H9 (cell line): ENCODE measurements around the gene TBCB. TPM values are rescaled to one million over a fixed set of nuclear protein-coding genes. Genes with fewer than 3 reads are reported as not detected.

Experiments used
- DNase-seq: peaks from one replicate; pipeline ENCODE4 v3.0.0-alpha.2; 2017
- H2AFZ ChIP-seq: one replicate; pipeline ENCODE4 v1.6.1; 2013; ENCODE audit warnings: mild to moderate bottlenecking, low read length, control low read depth, moderate library complexity
- H2AK5ac ChIP-seq: 2 replicates; pipeline ENCODE4 v1.6.1; 2013; ENCODE audit warnings: low read length, control low read depth, mixed read lengths; ENCODE audit not compliant: insufficient read length
- H2BK120ac ChIP-seq: one replicate; pipeline ENCODE4 v1.6.1; 2013; ENCODE audit warnings: low read depth, mild to moderate bottlenecking, low read length, control low read depth, inconsistent platforms; ENCODE audit not compliant: poor library complexity, severe bottlenecking
- H2BK12ac ChIP-seq: 2 replicates; pipeline ENCODE4 v1.6.1; 2013; ENCODE audit warnings: low read length, control low read depth, mixed read lengths, low read depth; ENCODE audit not compliant: insufficient read length
- H2BK15ac ChIP-seq: 2 replicates; pipeline ENCODE4 v1.6.1; 2013; ENCODE audit warnings: low read depth, low read length, control low read depth
- H2BK20ac ChIP-seq: one replicate; pipeline ENCODE4 v1.6.1; 2013; ENCODE audit warnings: low read depth, mild to moderate bottlenecking, low read length, control low read depth, inconsistent platforms; ENCODE audit not compliant: poor library complexity, severe bottlenecking
- H2BK5ac ChIP-seq: 2 replicates; pipeline ENCODE4 v1.6.1; 2013; ENCODE audit warnings: low read length, control low read depth, mixed read lengths; ENCODE audit not compliant: insufficient read length
- H3K14ac ChIP-seq: 2 replicates; pipeline ENCODE4 v1.6.1; 2013; ENCODE audit warnings: low read length, control low read depth; ENCODE audit not compliant: insufficient read depth
- H3K18ac ChIP-seq: 2 replicates; pipeline ENCODE4 v1.6.1; 2013; ENCODE audit warnings: low read depth, mild to moderate bottlenecking, mixed read lengths, low read length, control low read depth; ENCODE audit not compliant: insufficient read length
- H3K23ac ChIP-seq: 2 replicates; pipeline ENCODE4 v1.6.1; 2013; ENCODE audit warnings: low read length, control low read depth, mixed read lengths, low read depth; ENCODE audit not compliant: insufficient read length
- H3K23me2 ChIP-seq: 2 replicates; pipeline ENCODE4 v1.6.1; 2013; ENCODE audit warnings: low read depth, mild to moderate bottlenecking, mixed read lengths, low read length, control low read depth; ENCODE audit not compliant: insufficient read length, poor library complexity, severe bottlenecking
- H3K27ac ChIP-seq: 2 replicates; pipeline ENCODE4 v1.5.1; 2013; ENCODE audit warnings: low read length, control low read depth, mixed read lengths, low read depth; ENCODE audit not compliant: insufficient read length
- H3K27me3 ChIP-seq: 2 replicates; pipeline ENCODE4 v1.6.1; 2013; ENCODE audit warnings: low read length, control low read depth, inconsistent platforms; ENCODE audit not compliant: insufficient read depth
- H3K4ac ChIP-seq: 2 replicates; pipeline ENCODE4 v1.6.1; 2013; ENCODE audit warnings: low read depth, mild to moderate bottlenecking, control low read depth, inconsistent platforms, low read length, moderate library complexity
- H3K4me1 ChIP-seq: 2 replicates; pipeline ENCODE4 v1.6.1; 2013; ENCODE audit warnings: low read length, control low read depth, inconsistent platforms; ENCODE audit not compliant: insufficient read depth
- H3K4me2 ChIP-seq: 2 replicates; pipeline ENCODE4 v1.6.1; 2013; ENCODE audit warnings: low read length, control low read depth, mixed read lengths; ENCODE audit not compliant: insufficient read length, insufficient read depth
- H3K56ac ChIP-seq: 2 replicates; pipeline ENCODE4 v1.6.1; 2013; ENCODE audit warnings: low read depth, mild to moderate bottlenecking, mixed read lengths, low read length, control low read depth; ENCODE audit not compliant: insufficient read length
- H3K79me1 ChIP-seq: 2 replicates; pipeline ENCODE4 v1.6.1; 2013; ENCODE audit warnings: low read depth, mild to moderate bottlenecking, moderate library complexity, low read length, control low read depth, inconsistent platforms; ENCODE audit not compliant: insufficient read depth, poor library complexity, severe bottlenecking
- H3K79me2 ChIP-seq: 2 replicates; pipeline ENCODE4 v1.6.1; 2013; ENCODE audit warnings: low read length, control low read depth, inconsistent platforms; ENCODE audit not compliant: insufficient read depth
- H3K9ac ChIP-seq: 2 replicates; pipeline ENCODE4 v1.6.1; 2013; ENCODE audit warnings: low read length, control low read depth, mixed read lengths; ENCODE audit not compliant: insufficient read length; ENCODE audit errors: extremely low read depth
- H3K9me3 ChIP-seq: one replicate; pipeline ENCODE4 v1.6.1; 2013; ENCODE audit warnings: low read depth, low read length, inconsistent platforms; ENCODE audit not compliant: control insufficient read depth
- H3T11ph ChIP-seq: one replicate; pipeline ENCODE4 v1.6.1; 2013; ENCODE audit warnings: mild to moderate bottlenecking, low read length, control low read depth, inconsistent platforms
- H4K20me1 ChIP-seq: one replicate; pipeline ENCODE4 v1.6.1; 2013; ENCODE audit not compliant: control insufficient read depth, insufficient read length, insufficient read depth
- H4K5ac ChIP-seq: 2 replicates; pipeline ENCODE4 v1.6.1; 2013; ENCODE audit warnings: low read depth, mild to moderate bottlenecking, mixed read lengths, low read length, control low read depth; ENCODE audit not compliant: insufficient read length
- H4K8ac ChIP-seq: replicated peaks from 2 replicates; pipeline ENCODE4 v1.6.1; 2013; ENCODE audit warnings: low read length, control low read depth, mixed read lengths, low read depth; ENCODE audit not compliant: insufficient read length
- H4K91ac ChIP-seq: 2 replicates; pipeline ENCODE4 v1.6.1; 2013; ENCODE audit warnings: low read depth, mild to moderate bottlenecking, moderate library complexity, mixed read lengths, low read length, control low read depth; ENCODE audit not compliant: insufficient read length
- H3K27ac Mint-ChIP-seq, 3 experiments: 2 replicates in 2 of 3; 3 replicates in 1 of 3; pipeline ENCODE4 v1.8.0; 2020 to 2021; ENCODE audit warnings: mixed read lengths in 3 of 3, mild to moderate bottlenecking in 1 of 3, moderate library complexity in 1 of 3
- H3K27me3 Mint-ChIP-seq: 2 replicates; pipeline ENCODE4 v1.8.0; 2021; ENCODE audit warnings: low read depth, mild to moderate bottlenecking, moderate library complexity, mixed read lengths
- H3K36me3 Mint-ChIP-seq, 3 experiments: 2 replicates in 2 of 3; 3 replicates in 1 of 3; pipeline ENCODE4 v1.8.0; 2020 to 2021; ENCODE audit warnings: low read depth in 3 of 3, mixed read lengths in 3 of 3; ENCODE audit not compliant: insufficient read depth in 1 of 3
- H3K4me1 Mint-ChIP-seq, 2 experiments: 2 replicates each; pipeline ENCODE4 v1.8.0; 2020; ENCODE audit warnings: mixed read lengths in 2 of 2
- H3K4me3 Mint-ChIP-seq, 2 experiments: 2 replicates in 1 of 2; 3 replicates in 1 of 2; pipeline ENCODE4 v1.8.0; 2020 to 2021; ENCODE audit warnings: mild to moderate bottlenecking in 2 of 2, mixed read lengths in 2 of 2, moderate library complexity in 1 of 2
- H3K9me3 Mint-ChIP-seq, 2 experiments: 2 replicates in 1 of 2; 3 replicates in 1 of 2; pipeline ENCODE4 v1.8.0; 2020; ENCODE audit warnings: mild to moderate bottlenecking in 2 of 2, mixed read lengths in 2 of 2, moderate library complexity in 1 of 2
- WGBS: extraction: QIAGEN DNeasy Blood & Tissue Kit; methylation state at CpG from one replicate; pipeline ENCODE4 v1.1.7; 2013; ENCODE audit warnings: missing lambda C conversion rate, low lambda C conversion rate, mixed read lengths; ENCODE audit not compliant: insufficient read length; ENCODE audit errors: extremely low coverage; 5-methylcytosine and 5-hydroxymethylcytosine counted together
- total RNA-seq: library from RNA; stranded (reverse); gene quantifications from 2 replicates; pipeline ENCODE4 v1.2.1, GENCODE V29; 2021
- TF ChIP-seq, protein P1 (sequence below): fragments of 200-600 bp; sonication (generic); conservative IDR thresholded peaks from 3 replicates; pipeline ENCODE4 v1.8.0; 2021; ENCODE audit warnings: antibody characterized with exemption, mild to moderate bottlenecking

Gene TBCB
- total RNA-seq, 1 experiment from 2014 or later, result 216 TPM

DNA sequence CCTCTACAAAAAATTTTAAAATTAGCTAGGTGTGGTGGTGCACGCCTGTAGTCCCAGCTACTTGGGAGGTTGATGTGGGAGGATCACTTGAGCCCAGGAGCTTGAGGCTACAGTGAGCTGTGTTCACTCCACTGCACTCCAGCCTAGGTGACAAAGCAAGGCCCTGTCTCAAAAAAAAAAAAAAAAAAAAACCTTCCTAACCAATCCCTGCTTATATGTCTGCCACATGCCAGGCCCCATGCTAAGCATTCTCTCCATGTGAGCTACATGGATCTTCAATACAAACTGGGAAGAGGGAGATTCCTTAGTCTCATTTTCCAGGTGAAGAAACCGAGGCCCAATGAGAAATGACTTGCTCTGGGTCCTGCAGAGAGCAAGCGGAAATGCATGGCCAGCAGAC, 6.6 kb upstream of the TBCB start:
- Mint-ChIP-seq H3K9me3 (no peaks in the 10 kb centered on the region), H3K27me3 (no peaks in the 10 kb centered on the region; the same call in none of the 2 replicates), H3K4me3 (no peak overlapping the region), H3K36me3 (peaks cover 16 to 55% (median 41%) of the 10 kb centered on the region in 3 experiments), H3K4me1 (peaks cover 32 to 37% of the 10 kb centered on the region in 2 experiments), H3K27ac (peak overlapping the region in 1 of 3 experiments; percentile 50; a peak in 1 of 7 replicates)
- no peak overlapping the region for H4K8ac ChIP-seq
- H3K4me2 ChIP-seq, result no peak overlapping the region
- no peak overlapping the region for H2BK12ac ChIP-seq
- H2BK120ac ChIP-seq, result no peak overlapping the region
- peaks cover 2% of the 10 kb centered on the region; the same call in 1 of the 2 replicates for H3K4me1 ChIP-seq
- no peaks in the 10 kb centered on the region for H3K79me2 ChIP-seq
- no peak overlapping the region for H2BK20ac ChIP-seq
- no peak for DNase-seq
- WGBS, result no CpG with 5 or more reads among the region's 3 CpGs
- no peak overlapping the region for H3K56ac ChIP-seq
- H2AFZ ChIP-seq, result no peak overlapping the region
- H4K91ac ChIP-seq, result no peak overlapping the region
- H3K23me2 ChIP-seq, result no peaks in the 10 kb centered on the region
- no peak overlapping the region for H2BK5ac ChIP-seq
- H3K4ac ChIP-seq, result no peak overlapping the region
- no peak overlapping the region for H3K18ac ChIP-seq
- H4K5ac ChIP-seq, result no peak overlapping the region
- no peak overlapping the region for H3K27ac ChIP-seq
- no peaks in the 10 kb centered on the region for H3K79me1 ChIP-seq
- TF ChIP-seq, protein P1, sequence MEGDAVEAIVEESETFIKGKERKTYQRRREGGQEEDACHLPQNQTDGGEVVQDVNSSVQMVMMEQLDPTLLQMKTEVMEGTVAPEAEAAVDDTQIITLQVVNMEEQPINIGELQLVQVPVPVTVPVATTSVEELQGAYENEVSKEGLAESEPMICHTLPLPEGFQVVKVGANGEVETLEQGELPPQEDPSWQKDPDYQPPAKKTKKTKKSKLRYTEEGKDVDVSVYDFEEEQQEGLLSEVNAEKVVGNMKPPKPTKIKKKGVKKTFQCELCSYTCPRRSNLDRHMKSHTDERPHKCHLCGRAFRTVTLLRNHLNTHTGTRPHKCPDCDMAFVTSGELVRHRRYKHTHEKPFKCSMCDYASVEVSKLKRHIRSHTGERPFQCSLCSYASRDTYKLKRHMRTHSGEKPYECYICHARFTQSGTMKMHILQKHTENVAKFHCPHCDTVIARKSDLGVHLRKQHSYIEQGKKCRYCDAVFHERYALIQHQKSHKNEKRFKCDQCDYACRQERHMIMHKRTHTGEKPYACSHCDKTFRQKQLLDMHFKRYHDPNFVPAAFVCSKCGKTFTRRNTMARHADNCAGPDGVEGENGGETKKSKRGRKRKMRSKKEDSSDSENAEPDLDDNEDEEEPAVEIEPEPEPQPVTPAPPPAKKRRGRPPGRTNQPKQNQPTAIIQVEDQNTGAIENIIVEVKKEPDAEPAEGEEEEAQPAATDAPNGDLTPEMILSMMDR, result no peak
- no peak overlapping the region for H3K9ac ChIP-seq
- no peak overlapping the region for H3T11ph ChIP-seq
- H2AK5ac ChIP-seq, result no peak overlapping the region
- no peak overlapping the region for H3K23ac ChIP-seq
- no peaks in the 10 kb centered on the region for H3K27me3 ChIP-seq
- H3K9me3 ChIP-seq, result no peaks in the 10 kb centered on the region
- H2BK15ac ChIP-seq, result no peak overlapping the region
- H4K20me1 ChIP-seq, result no peaks in the 10 kb centered on the region
- H3K14ac ChIP-seq, result no peak overlapping the region
